Measurements from ENCODE around the gene ZNF512B. TPM values are rescaled to one million over a fixed set of nuclear protein-coding genes. Genes with fewer than 3 reads are reported as not detected.
A peak's percentile ranks its signal among the peaks of the same experiment; 100 is the strongest.
"Not testable (repeated sequence)": the region's sequence is repeated elsewhere in the genome, so short reads cannot be mapped to it uniquely, and the experiment has no call there.

Gene ZNF512B
- total RNA-seq, 1 experiment from 2014 or later: 6.6 TPM

DNA sequence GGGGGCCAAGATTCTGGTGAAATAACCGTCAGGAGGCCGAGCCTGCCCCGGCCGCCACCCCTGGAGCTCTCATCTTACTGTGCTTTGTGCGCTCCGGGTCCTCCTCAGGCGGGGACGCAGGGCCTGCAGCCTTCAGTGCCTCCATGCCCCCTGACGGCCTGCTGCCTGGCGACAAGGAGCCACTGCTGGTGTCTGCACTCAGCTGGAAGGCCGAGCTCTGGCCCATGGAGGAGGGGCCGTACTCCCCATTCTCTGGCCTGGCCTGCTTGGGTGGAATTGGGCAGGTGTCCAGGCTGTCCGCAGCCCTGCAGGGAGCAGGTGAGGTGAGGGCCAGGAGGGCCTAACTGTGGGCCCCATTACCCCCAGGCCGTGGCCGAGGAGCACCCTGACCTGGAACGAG lies 5.3 kb downstream of the ZNF512B start:
- no peak for DNase-seq (ENCODE audit: extremely low read depth, low read depth)

DNA sequence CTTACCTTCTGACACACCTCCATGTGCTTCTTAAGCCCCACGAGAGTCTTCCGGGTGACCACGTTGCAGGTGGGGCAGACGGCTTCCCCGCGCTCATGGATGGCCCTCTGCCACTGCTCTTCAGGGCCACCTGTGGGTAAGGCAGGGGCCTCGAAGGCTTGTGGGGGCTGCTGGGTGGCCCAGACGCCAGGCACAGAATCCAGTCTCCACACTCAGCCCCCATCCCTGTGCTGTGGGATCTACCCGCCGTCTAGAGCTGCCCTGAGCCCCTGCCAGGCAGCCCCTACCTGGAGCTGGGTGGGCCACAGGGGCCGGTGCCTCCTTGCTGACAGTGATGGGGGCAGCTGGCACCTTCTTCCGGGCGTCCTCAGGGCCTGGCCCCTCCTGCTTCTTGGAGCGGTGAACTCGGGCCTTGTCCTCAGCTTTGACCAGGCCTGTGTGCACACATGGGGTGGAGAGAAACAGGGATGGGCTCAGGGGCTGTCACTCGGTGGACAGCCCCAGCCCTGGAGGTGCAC lies 5.9 kb downstream of the ZNF512B start:
- no peak for DNase-seq (ENCODE audit: extremely low read depth, low read depth)

DNA sequence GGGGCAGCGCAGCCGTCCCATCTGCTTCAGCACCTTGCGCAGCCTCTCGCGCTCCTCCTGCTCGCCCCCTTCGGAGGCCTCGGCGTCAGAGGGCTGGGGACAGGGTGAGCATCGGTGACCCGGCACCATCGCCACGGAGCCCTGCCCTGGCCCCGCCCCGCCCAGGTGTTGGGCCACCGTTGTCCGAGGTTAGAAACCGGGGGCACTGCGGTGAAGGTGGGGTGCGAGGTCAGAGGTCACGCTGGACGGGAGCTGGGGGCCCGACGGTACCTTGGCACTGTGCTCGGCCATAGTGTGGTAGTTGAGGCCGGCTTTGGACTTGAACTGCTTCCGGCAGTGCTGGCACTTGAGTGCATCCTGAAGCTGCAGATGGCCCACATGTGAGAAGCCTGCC lies 6.4 kb downstream of the ZNF512B start:
- no peak for DNase-seq (ENCODE audit: extremely low read depth, low read depth)

- no peak for DNase-seq (ENCODE audit: extremely low read depth, low read depth)
These were observed 7.0 kb downstream of the ZNF512B start for GRCh38 chr20:63962426-63963347.

GRCh38 chr20:63961664-63962425 lies 7.9 kb downstream of the ZNF512B start:
- no peak for DNase-seq (ENCODE audit: extremely low read depth, low read depth)

GRCh38 chr20:63960654-63961621 lies 8.8 kb downstream of the ZNF512B start:
- DNase-seq (ENCODE audit: extremely low read depth, low read depth): not testable (repeated sequence)

GRCh38 chr20:63959699-63960075 lies 10.0 kb downstream of the ZNF512B start:
- no peak for DNase-seq (ENCODE audit: extremely low read depth, low read depth)

DNA sequence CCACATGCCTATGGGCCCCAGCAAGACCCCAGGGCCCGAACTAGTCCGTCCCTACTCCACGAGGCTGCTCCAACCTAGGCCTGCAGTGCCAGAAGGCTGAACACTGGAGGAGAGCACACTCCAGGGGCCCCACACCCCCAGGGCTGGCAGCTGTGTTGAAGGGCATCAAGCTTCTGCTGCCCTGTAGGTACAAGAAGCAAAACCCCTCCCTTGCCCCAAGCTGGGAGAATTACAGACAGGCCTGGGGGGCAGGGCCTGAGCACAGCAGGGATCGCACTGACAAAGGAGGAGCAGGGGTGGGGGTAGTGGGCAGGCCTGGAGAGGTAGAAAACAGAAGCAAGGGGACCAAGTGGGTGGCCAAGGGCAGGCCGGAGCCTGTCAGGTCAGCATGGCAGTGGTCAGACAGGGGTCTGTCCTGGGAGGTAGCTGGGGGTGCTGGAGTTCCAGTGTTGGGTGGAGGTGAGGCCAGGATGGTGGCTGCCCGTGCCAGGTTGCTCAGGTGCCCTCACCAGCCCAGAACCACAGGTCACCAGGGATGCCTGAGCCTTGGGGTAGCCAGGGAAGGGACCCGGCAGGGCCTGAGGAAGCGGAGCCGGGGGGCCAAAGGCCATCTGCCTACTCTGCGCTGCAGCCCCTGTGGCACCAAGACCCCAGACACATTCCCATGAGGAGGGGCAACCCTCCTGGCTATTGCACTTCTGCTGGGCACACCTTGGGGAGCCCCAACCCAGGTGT lies 10.6 kb downstream of the ZNF512B start:
- DNase-seq (ENCODE audit: extremely low read depth, low read depth): no peak

- no peak for DNase-seq (ENCODE audit: extremely low read depth, low read depth)
These were observed 11.3 kb downstream of the ZNF512B start for GRCh38 chr20:63958471-63958870.

DNA sequence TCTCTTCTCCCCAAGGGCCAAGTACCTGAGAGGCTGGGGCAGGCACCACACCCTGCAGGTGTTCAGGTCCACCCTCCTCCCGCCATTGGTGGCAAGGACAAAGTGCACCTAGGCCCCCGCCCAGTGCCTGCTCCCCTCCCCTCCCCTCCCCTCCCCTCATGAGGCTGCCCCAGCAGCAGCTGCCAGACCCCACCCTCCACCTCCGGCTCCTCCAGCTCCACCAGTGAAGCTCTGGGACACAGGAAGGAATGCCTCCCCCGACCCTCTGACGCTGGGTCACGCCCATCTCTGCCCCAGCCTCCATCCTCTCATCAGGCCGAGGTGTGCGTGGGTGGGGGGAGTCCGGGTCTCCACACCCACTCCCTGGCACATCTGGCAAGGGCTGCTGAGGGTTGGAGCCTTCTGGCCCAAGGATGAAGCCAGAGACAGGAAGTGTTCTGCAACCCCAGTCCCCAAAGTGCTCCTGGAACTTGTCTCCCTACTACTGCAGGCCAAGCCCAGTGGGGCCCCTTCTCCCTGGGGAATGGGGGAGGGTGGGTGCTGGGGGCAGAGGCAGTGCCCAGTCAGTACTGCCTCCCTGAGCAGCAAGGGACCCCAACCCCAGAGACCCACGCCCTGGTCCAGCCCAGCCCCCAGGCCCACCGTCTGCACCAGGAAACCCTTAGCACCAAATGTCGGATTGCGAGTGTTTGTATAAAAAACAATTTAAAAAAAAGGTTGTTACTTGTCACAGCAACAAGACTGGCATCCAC lies 11.9 kb downstream of the ZNF512B start:
- DNase-seq (ENCODE audit: extremely low read depth, low read depth): no peak

GRCh38 chr20:63957004-63957689 lies 12.6 kb downstream of the ZNF512B start:
- peak; percentile 57 for DNase-seq (ENCODE audit: extremely low read depth, low read depth)

- no peak for DNase-seq (ENCODE audit: extremely low read depth, low read depth)
These were observed 13.1 kb downstream of the ZNF512B start for GRCh38 chr20:63956664-63957003.

DNA sequence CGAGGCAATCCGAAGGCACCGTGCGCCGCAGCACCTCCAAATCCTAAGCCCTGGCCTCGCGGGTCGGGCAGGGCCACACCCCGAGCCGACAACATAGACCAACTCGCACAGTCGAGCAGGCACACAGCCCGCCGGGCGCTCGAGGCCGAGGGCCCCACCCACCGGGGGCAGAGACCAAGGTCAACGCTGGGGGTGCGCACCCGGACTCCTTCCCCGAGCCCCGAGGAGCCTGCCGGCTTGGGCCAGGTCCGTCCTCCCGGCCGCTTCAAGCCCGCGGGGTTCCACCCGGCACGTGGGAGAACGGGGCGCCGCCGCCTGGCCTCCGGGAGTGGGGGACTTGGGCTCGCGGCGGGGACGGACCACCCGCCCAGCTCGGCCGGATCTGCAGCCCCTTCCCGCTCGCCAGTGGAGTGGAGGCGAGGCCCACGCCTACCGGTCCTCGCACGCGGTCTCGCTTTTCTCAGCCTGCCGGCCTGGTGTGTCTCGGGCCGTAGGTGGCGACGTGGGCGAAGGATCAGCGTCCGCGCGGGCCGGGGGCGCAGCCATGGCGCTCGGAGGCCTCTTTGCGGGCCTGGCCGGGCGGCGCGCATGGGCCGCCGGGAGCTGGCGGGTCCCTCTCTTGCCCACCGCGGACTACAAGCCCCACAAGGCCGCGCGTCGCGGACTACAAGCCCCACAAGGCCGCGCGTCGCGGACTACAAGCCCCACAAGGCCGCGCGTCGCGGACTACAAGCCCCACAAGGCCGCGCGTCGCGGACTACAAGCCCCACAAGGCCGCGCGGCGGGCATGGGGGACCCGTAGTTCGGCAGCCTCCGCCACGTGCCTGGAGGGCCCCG lies 13.7 kb downstream of the ZNF512B start, which contains the start of gene UCKL1:
TSS of gene UCKL1 (minus strand) at position 590 of the 837 bp plus-strand sequence. CDS start at position 546, 44 bp downstream.
- DNase-seq (ENCODE audit: extremely low read depth, low read depth): peak; percentile 79

- no peak for DNase-seq (ENCODE audit: extremely low read depth, low read depth)
These were observed 14.4 kb downstream of the ZNF512B start for GRCh38 chr20:63955281-63955826.

- DNase-seq (ENCODE audit: extremely low read depth, low read depth): no peak
These were observed 15.8 kb downstream of the ZNF512B start for GRCh38 chr20:63953764-63954429.

- no peak for DNase-seq (ENCODE audit: extremely low read depth, low read depth)
These were observed 17.0 kb downstream of the ZNF512B start for GRCh38 chr20:63952769-63953168.

DNA sequence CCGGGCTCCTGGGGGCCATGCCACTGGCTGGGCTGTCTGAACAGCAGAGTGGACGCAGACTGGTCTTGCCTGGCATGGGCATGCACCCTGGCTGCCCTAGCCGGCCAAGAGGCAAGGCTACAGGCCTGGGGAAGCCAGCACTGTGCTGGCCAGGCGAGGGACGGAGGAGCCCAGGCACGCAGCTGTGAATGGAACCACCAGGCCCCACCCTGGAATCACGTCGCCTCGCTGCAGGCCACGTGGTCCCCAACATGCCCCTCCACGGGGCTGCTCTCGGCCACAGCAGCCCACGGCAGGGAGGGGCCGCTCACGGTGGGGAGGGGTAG lies 17.6 kb downstream of the ZNF512B start:
- no peak for DNase-seq (ENCODE audit: extremely low read depth, low read depth)
